Measurements from ENCODE around the gene CTU2. TPM values are rescaled to one million over a fixed set of nuclear protein-coding genes. Genes with fewer than 3 reads are reported as not detected.

Gene CTU2
- total and polyA plus RNA-seq, 8 donors = 9.7 to 19.8 (median 14.0) TPM

DNA sequence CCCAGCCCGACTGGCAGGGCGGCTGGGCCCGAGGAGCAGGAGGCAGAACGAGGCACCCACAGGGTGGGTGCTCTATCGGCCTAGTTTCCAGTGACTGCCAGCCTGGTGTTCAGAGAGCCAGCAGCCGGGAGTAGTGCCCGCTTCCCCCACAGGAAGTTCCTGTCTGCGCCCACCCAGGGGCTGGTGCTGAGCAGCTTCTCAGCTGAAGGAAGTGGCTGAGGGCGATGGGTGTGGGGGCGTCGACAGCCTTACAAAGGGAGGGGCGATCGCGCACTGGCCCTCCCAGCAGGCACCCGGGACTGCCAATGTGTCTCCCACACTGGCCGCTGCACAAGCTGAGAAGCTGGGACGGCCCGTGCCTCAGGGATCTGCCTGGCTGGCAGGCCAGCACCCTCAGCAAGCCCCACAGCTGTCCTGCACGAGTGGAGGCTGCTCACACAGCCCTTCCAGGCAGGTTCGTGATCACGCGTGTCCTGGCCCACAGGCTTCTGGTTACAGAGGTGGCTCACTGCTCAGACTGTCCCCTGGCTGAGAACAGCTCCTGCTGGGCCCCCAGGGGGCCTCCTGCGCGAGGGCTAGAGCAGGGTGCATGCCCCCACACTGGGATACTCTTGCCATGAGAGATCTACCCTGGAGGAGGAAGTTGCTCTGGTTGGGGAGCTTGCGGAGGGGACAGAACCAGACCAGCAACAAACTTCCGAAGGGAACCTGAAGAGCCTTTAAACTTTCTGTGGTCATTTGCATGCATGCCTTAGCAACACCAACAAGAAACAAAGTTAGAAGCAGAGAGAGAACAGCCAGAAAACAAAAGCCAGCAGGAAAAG is 2.6 kb upstream of the CTU2 start:
- H3K4me3 ChIP-seq = peak overlapping the region in 1 of 2 donors; percentile 92
- DNase-seq = peak in 1 of 4 donors; percentile 76
- TF ChIP-seq, protein P1, sequence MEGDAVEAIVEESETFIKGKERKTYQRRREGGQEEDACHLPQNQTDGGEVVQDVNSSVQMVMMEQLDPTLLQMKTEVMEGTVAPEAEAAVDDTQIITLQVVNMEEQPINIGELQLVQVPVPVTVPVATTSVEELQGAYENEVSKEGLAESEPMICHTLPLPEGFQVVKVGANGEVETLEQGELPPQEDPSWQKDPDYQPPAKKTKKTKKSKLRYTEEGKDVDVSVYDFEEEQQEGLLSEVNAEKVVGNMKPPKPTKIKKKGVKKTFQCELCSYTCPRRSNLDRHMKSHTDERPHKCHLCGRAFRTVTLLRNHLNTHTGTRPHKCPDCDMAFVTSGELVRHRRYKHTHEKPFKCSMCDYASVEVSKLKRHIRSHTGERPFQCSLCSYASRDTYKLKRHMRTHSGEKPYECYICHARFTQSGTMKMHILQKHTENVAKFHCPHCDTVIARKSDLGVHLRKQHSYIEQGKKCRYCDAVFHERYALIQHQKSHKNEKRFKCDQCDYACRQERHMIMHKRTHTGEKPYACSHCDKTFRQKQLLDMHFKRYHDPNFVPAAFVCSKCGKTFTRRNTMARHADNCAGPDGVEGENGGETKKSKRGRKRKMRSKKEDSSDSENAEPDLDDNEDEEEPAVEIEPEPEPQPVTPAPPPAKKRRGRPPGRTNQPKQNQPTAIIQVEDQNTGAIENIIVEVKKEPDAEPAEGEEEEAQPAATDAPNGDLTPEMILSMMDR (IDR thresholded peaks at IDR 0.05) = no peak
- no peaks in the 10 kb centered on the region for H3K9me3 ChIP-seq
- H3K27me3 ChIP-seq = no peaks in the 10 kb centered on the region
- peaks cover 0 to 20% of the 10 kb centered on the region in 2 donors for H3K36me3 ChIP-seq
- intact Hi-C loops (cut with DNase I) = no loop called here
- H3K4me1 ChIP-seq = peaks cover 43 to 86% of the 10 kb centered on the region in 2 donors
- peak overlapping the region; percentile 86 to 91 for H3K27ac ChIP-seq
- ATAC-seq = peak; percentile 3

DNA sequence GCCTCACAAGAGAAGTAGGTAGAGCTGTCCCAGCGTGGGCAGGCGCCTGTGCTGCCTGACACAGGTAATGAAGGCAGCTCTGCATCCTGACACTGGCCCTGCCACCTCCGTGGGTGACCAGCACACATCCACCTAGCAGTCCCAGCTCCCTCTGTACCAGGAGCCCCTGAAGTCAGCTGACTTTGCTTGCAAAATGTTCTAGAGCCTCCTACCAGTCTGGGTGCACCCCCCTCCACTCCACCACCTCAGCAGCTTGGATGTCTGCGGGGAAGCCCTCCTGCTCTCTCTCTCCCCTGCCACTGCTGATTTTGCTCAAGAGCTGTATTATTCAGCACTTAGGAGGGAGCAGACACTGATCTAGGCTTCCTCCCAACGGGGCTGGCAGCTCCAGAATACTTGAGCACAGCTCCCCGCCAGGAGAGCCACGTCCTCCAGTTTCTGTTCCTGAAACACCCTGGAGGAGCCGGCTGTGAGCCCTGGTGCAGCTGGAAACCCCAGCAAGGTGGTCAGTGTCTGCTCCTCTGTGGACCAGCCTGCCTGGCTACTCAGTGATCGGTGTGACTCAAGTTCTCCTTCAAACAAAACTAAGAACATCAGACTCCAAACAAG is 1.1 kb upstream of the CTU2 start:
- Histone ChIP-seq H3K27me3 (no peaks in the 10 kb centered on the region), H3K4me1 (peaks cover 43 to 72% of the 10 kb centered on the region in 2 donors), H3K36me3 (peaks cover 0 to 13% of the 10 kb centered on the region in 2 donors), H3K9me3 (no peaks in the 10 kb centered on the region), H3K4me3 (peak overlapping the region; percentile 92 to 93), H3K27ac (peak overlapping the region; percentile 86 to 91)
- DNase-seq = no peak
- intact Hi-C loops (cut with DNase I) = no loop called here
- TF ChIP-seq, protein P1 (IDR thresholded peaks at IDR 0.05) = no peak
- peak; percentile 6 for ATAC-seq

DNA sequence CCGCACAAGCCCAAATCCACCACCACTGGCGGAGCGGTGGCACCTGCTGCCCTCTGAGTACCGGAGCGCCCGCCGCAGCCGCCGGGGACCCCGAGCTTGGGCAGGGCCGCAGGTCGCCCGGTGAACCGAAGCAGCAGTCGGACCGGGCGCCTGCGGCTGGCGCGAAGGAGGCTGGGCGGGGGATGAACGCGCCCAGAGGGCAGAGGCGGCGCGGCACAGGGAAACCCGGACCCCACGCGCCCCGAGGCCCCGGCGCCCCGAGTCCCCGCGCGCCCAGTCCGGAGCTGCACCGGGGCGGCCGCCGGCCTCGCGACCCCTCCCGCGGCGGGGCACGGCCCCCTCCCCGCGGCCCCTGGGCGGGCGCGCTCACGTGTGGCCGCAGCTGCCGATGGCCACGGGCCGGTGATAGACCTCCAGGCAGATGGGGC is 488 bp upstream of the CTU2 start:
- Histone ChIP-seq H3K4me1 (peaks cover 39 to 65% of the 10 kb centered on the region in 2 donors), H3K27ac (peak overlapping the region; percentile 86 to 91), H3K36me3 (peaks cover 0 to 9% of the 10 kb centered on the region in 2 donors), H3K9me3 (no peaks in the 10 kb centered on the region), H3K27me3 (no peaks in the 10 kb centered on the region), H3K4me3 (peak overlapping the region; percentile 92 to 93)
- ATAC-seq (peak; percentile 3), DNase-seq (no peak)
- TF ChIP-seq, protein P1 (IDR thresholded peaks at IDR 0.05) = no peak
- intact Hi-C loops (cut with DNase I) = no loop called here

DNA sequence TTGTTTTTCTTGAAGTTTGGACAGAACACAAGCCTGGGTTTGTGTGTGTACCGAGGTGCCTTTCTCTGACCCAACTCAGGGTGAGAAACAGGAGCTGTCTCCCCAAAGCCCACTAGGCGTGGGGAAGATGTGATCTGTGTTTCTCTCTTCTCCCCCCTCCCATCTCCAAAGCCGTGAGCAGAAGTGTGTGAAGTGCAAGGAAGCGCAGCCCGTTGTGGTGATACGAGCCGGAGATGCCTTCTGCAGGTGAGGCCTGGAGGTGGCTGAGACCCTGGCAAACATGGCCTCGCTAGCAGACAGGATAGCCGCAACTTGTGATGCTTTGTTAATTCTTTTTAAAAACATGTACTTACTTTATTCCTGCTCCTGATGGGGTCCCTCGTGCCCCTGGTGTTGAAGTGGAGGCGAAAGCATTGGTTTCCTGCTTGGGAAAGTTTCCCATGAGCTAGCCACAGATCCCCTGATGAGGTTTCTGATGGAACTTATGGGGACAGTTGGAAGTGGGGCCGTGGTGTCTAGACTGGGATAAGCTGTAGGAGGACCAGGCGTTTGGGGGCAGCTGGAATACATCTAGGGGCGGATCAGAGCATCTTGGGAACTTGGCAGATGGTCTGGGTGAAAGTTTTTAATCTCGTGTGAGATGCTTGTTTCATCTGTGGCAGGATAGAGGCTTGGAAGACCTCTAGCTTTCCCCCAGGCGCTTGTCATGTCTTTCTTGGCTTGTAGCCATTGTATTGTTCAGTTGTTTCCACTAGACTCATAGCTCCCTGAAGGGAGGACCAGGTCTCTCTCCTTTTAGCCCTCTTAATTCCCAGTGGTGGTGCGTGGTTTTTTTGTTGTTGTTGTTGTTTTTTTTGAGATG is 893 bp downstream of the CTU2 start:
- peaks cover 28 to 51% of the 10 kb centered on the region in 2 donors for H3K4me1 ChIP-seq
- TF ChIP-seq, protein P1 (IDR thresholded peaks at IDR 0.05) = no peak
- H3K27ac ChIP-seq = peak overlapping the region in 1 of 2 donors; percentile 91
- ATAC-seq = no peak
- peak overlapping the region; percentile 92 to 93 for H3K4me3 ChIP-seq
- no peak for DNase-seq
- H3K36me3 ChIP-seq = peaks cover 0 to 9% of the 10 kb centered on the region in 2 donors
- intact Hi-C loops (cut with DNase I) = no loop called here
- no peaks in the 10 kb centered on the region for H3K9me3 ChIP-seq
- no peaks in the 10 kb centered on the region for H3K27me3 ChIP-seq
